Measurements from ENCODE around the gene BSG. TPM values are rescaled to one million over a fixed set of nuclear protein-coding genes. Genes with fewer than 3 reads are reported as not detected.

Gene BSG
- total and polyA plus RNA-seq, 2 experiments from 2014 or later, result 957 to 973 TPM

GRCh38 chr19:540867-541637 lies 31.3 kb upstream of the BSG start:
- no peaks in the 10 kb centered on the region for H3K4me1 ChIP-seq (ENCODE audit: insufficient read depth)

More at GRCh38 chr19:540867-541637, 31.3 kb upstream of the BSG start:
- TF ChIP-seq CTCF (conservative IDR thresholded peaks at IDR 0.05; ENCODE audit: low read depth in 2 of 2) (no peak), EZH2 (IDR thresholded peaks at IDR 0.05; ENCODE audit: low read depth, unreplicated experiment) (no peak), ZNF331 (CRISPR knock-in tag; IDR thresholded peaks at IDR 0.05; ENCODE audit: low read depth) (no peak), REST (IDR thresholded peaks at IDR 0.05; ENCODE audit: unreplicated experiment) (no peak), ZNF114 (CRISPR knock-in tag; IDR thresholded peaks at IDR 0.05) (no peak), NANOG (IDR thresholded peaks at IDR 0.05; ENCODE audit: borderline replicate concordance) (no peak), ZNF462 (CRISPR knock-in tag; IDR thresholded peaks at IDR 0.05) (no peak), STAT1 (IDR thresholded peaks at IDR 0.05; ENCODE audit: unreplicated experiment) (no peak), ETS1 (IDR thresholded peaks at IDR 0.05) (no peak), JUNB (IDR thresholded peaks at IDR 0.05; ENCODE audit: unreplicated experiment) (no peak), POLR2AphosphoS5 (IDR thresholded peaks at IDR 0.05; ENCODE audit: low read depth) (no peak), EZH2phosphoT487 (IDR thresholded peaks at IDR 0.05; ENCODE audit: unreplicated experiment) (no peak), CREB1 (CRISPR knock-in tag; IDR thresholded peaks at IDR 0.05; ENCODE audit: low read depth) (no peak)
- Mint-ChIP-seq H3K9me3 (no peaks in the 10 kb centered on the region; the same call in 2 of the 3 replicates), H3K27ac (no peak overlapping the region), H3K36me3 (ENCODE audit: low read depth) (peaks cover 24% of the 10 kb centered on the region), H3K27me3 (ENCODE audit: insufficient read depth, low read depth, poor library complexity) (peaks cover 1% of the 10 kb centered on the region), H3K4me3 (no peak overlapping the region), H3K4me1 (no peaks in the 10 kb centered on the region)
- Histone ChIP-seq H3K4me3 (no peak overlapping the region), H3F3A (replicated peaks; ENCODE audit: low read depth) (0 out of 2 replicates have a peak, but pooled peaks cover 9% of the 10 kb centered on the region), H4K20me1 (replicated peaks; ENCODE audit: insufficient read depth) (no peaks in the 10 kb centered on the region; the same call in none of the 2 replicates), H3K36me3 (ENCODE audit: insufficient read depth) (no peaks in the 10 kb centered on the region; the same call in 1 of the 2 replicates), H3K27ac (ENCODE audit: low read depth) (no peak overlapping the region), H3K4me2 (no peak overlapping the region), H3K27me3 (ENCODE audit: insufficient read depth) (no peaks in the 10 kb centered on the region), H3K9me2 (ENCODE audit: insufficient read depth) (no peaks in the 10 kb centered on the region), H3K79me2 (replicated peaks; ENCODE audit: insufficient read depth) (no peaks in the 10 kb centered on the region; the same call in 1 of the 2 replicates), H2AFZ (no peak overlapping the region)
- DNase-seq (ENCODE audit: low spot score) (no peak), ATAC-seq (no peak)
